Measurements from ENCODE around the gene PUM1.

DNA sequence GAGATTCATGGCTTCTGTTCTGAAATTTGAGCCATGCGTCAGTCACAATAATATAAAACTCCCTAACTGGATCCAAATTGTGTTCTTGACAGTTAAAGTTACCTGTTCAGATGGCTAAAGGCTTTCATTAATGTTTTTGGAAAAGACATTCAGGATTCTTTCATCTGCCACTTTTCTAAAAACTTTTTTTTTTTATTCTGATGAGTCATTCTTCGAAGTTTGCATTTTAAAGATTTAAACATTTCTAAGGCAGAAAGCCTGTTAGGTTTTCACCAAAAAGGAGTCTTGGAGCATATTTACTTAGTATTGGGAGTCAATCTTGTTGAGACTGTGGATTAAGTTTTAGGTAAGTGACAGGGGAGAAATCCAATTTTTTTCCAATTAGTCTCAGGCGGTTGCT, 138.1 kb downstream of the PUM1 start:
- TF ChIP-seq, protein P1, sequence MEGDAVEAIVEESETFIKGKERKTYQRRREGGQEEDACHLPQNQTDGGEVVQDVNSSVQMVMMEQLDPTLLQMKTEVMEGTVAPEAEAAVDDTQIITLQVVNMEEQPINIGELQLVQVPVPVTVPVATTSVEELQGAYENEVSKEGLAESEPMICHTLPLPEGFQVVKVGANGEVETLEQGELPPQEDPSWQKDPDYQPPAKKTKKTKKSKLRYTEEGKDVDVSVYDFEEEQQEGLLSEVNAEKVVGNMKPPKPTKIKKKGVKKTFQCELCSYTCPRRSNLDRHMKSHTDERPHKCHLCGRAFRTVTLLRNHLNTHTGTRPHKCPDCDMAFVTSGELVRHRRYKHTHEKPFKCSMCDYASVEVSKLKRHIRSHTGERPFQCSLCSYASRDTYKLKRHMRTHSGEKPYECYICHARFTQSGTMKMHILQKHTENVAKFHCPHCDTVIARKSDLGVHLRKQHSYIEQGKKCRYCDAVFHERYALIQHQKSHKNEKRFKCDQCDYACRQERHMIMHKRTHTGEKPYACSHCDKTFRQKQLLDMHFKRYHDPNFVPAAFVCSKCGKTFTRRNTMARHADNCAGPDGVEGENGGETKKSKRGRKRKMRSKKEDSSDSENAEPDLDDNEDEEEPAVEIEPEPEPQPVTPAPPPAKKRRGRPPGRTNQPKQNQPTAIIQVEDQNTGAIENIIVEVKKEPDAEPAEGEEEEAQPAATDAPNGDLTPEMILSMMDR (IDR thresholded peaks at IDR 0.05 in 2 of 3, conservative IDR thresholded peaks at IDR 0.05 in 1 of 3; ENCODE audit: control insufficient read depth in 2 of 3, extremely low read depth in 1 of 3, insufficient read depth in 1 of 3, low read depth in 3 of 3, low read length in 3 of 3), result no peak
- TF ChIP-seq EP300 (IDR thresholded peaks at IDR 0.05; ENCODE audit: borderline replicate concordance in 1 of 2, control insufficient read depth in 1 of 2, low read depth in 2 of 2, low read length in 2 of 2) (no peak), EZH2 (IDR thresholded peaks at IDR 0.05; ENCODE audit: borderline replicate concordance, control insufficient read depth, low read depth, low read length) (no peak), CBFB (IDR thresholded peaks at IDR 0.05; ENCODE audit: low read depth) (no peak), POLR2A (IDR thresholded peaks at IDR 0.05; ENCODE audit: low read depth, low read length) (no peak)
- TF ChIP-seq, protein P2, sequence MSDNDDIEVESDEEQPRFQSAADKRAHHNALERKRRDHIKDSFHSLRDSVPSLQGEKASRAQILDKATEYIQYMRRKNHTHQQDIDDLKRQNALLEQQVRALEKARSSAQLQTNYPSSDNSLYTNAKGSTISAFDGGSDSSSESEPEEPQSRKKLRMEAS (IDR thresholded peaks at IDR 0.05; ENCODE audit: low read depth, low read length), result no peak

Data from GM12878 (cell line).